ENCODE data around the gene POLR3E. TPM values are rescaled to one million over a fixed set of nuclear protein-coding genes. Genes with fewer than 3 reads are reported as not detected.

Gene POLR3E
- total RNA-seq, 1 donor from 2014 or later, result 56.6 TPM

- no peaks in the 10 kb centered on the region for H3K9me3 Mint-ChIP-seq
- H3K36me3 Mint-ChIP-seq, result peaks cover 25% of the 10 kb centered on the region
- TF ChIP-seq CTCF (conservative IDR thresholded peaks at IDR 0.05), result no peak
- no peak overlapping the region for H3K27ac Mint-ChIP-seq
- H3K4me1 Mint-ChIP-seq (ENCODE audit: unreplicated experiment), result no peaks in the 10 kb centered on the region
- no peak for DNase-seq (ENCODE audit: extremely low spot score, unreplicated experiment)
- no peak overlapping the region for H3K4me3 Mint-ChIP-seq
- no peaks in the 10 kb centered on the region for H3K27me3 Mint-ChIP-seq
Observed at GRCh38 chr16:22257440-22257839, 39.8 kb upstream of the POLR3E start.

DNA sequence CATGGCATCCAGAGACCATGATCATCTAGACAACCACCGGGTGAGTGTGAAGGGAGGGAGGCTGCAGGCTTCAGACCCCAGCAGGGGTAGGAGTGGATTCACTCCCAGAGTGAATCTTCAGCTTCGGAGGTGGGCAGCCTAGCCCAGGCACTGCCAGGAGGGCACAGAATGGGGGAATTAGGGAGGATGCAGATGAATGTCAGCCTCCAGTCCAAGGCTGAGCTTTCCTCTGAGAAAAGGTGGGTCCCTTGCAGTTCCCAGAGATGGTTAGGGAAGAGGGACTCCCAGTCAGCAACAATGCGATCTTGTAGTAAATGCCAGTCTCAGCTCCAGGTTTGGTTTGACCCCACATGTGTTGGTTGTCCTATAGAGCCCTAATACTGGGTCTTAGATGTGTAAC lies 36.7 kb upstream of the POLR3E start:
- H3K27ac Mint-ChIP-seq, result no peak overlapping the region
- H3K4me1 Mint-ChIP-seq (ENCODE audit: unreplicated experiment), result no peaks in the 10 kb centered on the region
- no peaks in the 10 kb centered on the region for H3K9me3 Mint-ChIP-seq
- peaks cover 12% of the 10 kb centered on the region for H3K36me3 Mint-ChIP-seq
- TF ChIP-seq CTCF (conservative IDR thresholded peaks at IDR 0.05), result no peak
- DNase-seq (ENCODE audit: extremely low spot score, unreplicated experiment), result no peak
- no peak overlapping the region for H3K4me3 Mint-ChIP-seq
- no peaks in the 10 kb centered on the region for H3K27me3 Mint-ChIP-seq

DNA sequence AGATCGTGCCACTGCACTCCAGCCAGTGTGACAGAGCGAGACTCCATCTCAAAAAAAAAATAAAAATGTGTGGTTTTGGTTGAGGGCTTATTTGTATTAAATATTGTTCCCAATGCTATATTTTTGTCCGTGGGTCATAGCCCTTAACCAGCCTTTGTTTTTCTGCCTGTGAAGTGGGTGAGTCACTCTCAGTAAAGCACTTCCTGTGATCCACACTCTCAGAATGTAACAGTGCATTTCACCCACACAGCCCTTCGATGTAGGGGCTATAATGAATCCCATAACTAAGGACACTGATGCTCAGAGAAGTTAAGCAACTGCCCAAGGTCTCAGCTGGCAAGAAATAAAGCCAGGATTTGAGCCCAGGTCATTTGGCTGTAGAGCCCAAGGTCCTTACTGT lies 34.7 kb upstream of the POLR3E start:
- TF ChIP-seq CTCF (conservative IDR thresholded peaks at IDR 0.05), result no peak
- H3K4me1 Mint-ChIP-seq (ENCODE audit: unreplicated experiment), result no peaks in the 10 kb centered on the region
- H3K4me3 Mint-ChIP-seq, result no peak overlapping the region
- H3K27me3 Mint-ChIP-seq, result no peaks in the 10 kb centered on the region
- DNase-seq (ENCODE audit: extremely low spot score, unreplicated experiment), result no peak
- no peaks in the 10 kb centered on the region for H3K9me3 Mint-ChIP-seq
- no peak overlapping the region for H3K27ac Mint-ChIP-seq
- H3K36me3 Mint-ChIP-seq, result peaks cover 12% of the 10 kb centered on the region

DNA sequence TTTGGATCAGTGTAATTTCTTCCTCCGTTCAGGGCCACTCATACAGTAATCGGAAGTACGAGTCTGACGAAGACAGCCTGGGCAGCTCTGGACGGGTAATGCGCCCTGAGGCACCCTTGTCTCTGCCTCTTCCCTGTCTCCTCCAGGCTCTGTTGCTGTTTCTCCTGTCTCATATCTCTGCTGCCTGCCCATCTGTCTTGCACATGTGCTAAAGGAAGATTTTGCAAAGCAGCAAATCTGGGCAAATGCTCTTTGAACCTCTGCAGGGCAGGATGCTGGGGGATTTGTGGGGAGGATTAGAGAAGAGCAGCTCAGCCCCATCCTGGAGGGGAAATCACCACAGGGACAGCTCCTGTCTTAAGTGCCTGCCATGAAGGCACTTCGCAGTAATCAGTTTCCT lies 32.4 kb upstream of the POLR3E start:
- Mint-ChIP-seq H3K27me3 (no peaks in the 10 kb centered on the region), H3K4me3 (no peak overlapping the region), H3K9me3 (no peaks in the 10 kb centered on the region), H3K4me1 (ENCODE audit: unreplicated experiment) (no peaks in the 10 kb centered on the region), H3K36me3 (peaks cover 7% of the 10 kb centered on the region), H3K27ac (no peak overlapping the region)
- TF ChIP-seq CTCF (conservative IDR thresholded peaks at IDR 0.05), result no peak
- DNase-seq (ENCODE audit: extremely low spot score, unreplicated experiment), result no peak

GRCh38 chr16:22265351-22265750 lies 31.9 kb upstream of the POLR3E start:
- no peaks in the 10 kb centered on the region for H3K9me3 Mint-ChIP-seq
- no peak for TF ChIP-seq CTCF (conservative IDR thresholded peaks at IDR 0.05)

DNA sequence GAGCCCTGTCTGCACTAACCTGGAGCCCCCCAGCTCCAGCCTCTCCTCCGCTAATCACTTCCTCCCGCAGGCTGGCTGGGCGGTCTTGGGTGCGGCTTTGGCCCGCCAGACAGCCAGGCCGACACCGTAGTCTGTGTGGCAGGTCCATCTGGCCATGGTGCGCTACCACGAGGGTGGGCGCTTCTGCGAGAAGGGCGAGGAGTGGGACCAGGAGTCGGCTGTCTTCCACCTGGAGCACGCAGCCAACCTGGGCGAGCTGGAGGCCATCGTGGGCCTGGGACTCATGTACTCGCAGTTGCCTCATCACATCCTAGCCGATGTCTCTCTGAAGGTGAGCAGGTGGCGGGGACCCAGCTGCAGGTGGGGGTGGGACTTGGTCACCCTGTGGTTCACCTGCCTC lies 30.7 kb upstream of the POLR3E start:
- no peak for DNase-seq (ENCODE audit: extremely low spot score, unreplicated experiment)
- Mint-ChIP-seq H3K4me1 (ENCODE audit: unreplicated experiment) (no peaks in the 10 kb centered on the region), H3K4me3 (no peak overlapping the region), H3K9me3 (no peaks in the 10 kb centered on the region), H3K36me3 (peaks cover 8% of the 10 kb centered on the region), H3K27ac (no peak overlapping the region), H3K27me3 (no peaks in the 10 kb centered on the region)
- TF ChIP-seq CTCF (conservative IDR thresholded peaks at IDR 0.05), result no peak

More at GRCh38 chr16:22265351-22265750, 31.9 kb upstream of the POLR3E start:
- Mint-ChIP-seq H3K27ac (no peak overlapping the region), H3K36me3 (peaks cover 7% of the 10 kb centered on the region), H3K4me1 (ENCODE audit: unreplicated experiment) (no peaks in the 10 kb centered on the region), H3K4me3 (no peak overlapping the region), H3K27me3 (no peaks in the 10 kb centered on the region)
- no peak for DNase-seq (ENCODE audit: extremely low spot score, unreplicated experiment)
